ENCODE measurements around the gene CYB5RL.

Gene CYB5RL

GRCh38 chr1:54227091-54227602 lies 27.3 kb upstream of the CYB5RL start:
- Histone ChIP-seq H3K4me3 (ENCODE audit: low read length, poor library complexity, severe bottlenecking) (no peak overlapping the region), H4K20me1 (ENCODE audit: insufficient read depth, low read length, poor library complexity, severe bottlenecking) (no peaks in the 10 kb centered on the region), H3K9ac (ENCODE audit: low read depth, low read length, poor library complexity, severe bottlenecking) (no peak overlapping the region), H3K27me3 (ENCODE audit: insufficient read depth, low read length, poor library complexity, severe bottlenecking) (no peaks in the 10 kb centered on the region), H3K79me2 (ENCODE audit: insufficient read depth, low read length) (no peaks in the 10 kb centered on the region), H2AFZ (ENCODE audit: low read length) (no peak overlapping the region), H3K36me3 (ENCODE audit: insufficient read depth, low read length) (peaks cover 18% of the 10 kb centered on the region; the same call in 1 of the 2 replicates), H3F3A (ENCODE audit: low read depth) (no peaks in the 10 kb centered on the region), H3K4me1 (ENCODE audit: insufficient read depth, low read length, poor library complexity, severe bottlenecking) (no peaks in the 10 kb centered on the region), H3K4me2 (ENCODE audit: low read depth, low read length, poor library complexity, severe bottlenecking) (no peak overlapping the region), H3K9me3 (ENCODE audit: insufficient read depth, low read depth, low read length) (no peaks in the 10 kb centered on the region), H3K9me2 (replicated peaks; ENCODE audit: low read depth, low read length) (no peaks in the 10 kb centered on the region)
- no peak for TF ChIP-seq CTCF (conservative IDR thresholded peaks at IDR 0.05; ENCODE audit: low read length)
- no peak for TF ChIP-seq EZH2phosphoT487 (IDR thresholded peaks at IDR 0.05; ENCODE audit: borderline replicate concordance)

- H3K36me3 ChIP-seq (ENCODE audit: insufficient read depth, low read length): peaks cover 24% of the 10 kb centered on the region; the same call in 1 of the 2 replicates
- H3F3A ChIP-seq (ENCODE audit: low read depth): no peaks in the 10 kb centered on the region
- H3K4me1 ChIP-seq (ENCODE audit: insufficient read depth, low read length, poor library complexity, severe bottlenecking): no peaks in the 10 kb centered on the region
- no peak for TF ChIP-seq CTCF (conservative IDR thresholded peaks at IDR 0.05; ENCODE audit: low read length)
- TF ChIP-seq EZH2phosphoT487 (IDR thresholded peaks at IDR 0.05; ENCODE audit: borderline replicate concordance): no peak
- H3K9me3 ChIP-seq (ENCODE audit: insufficient read depth, low read depth, low read length): no peaks in the 10 kb centered on the region
- no peak overlapping the region for H3K4me3 ChIP-seq (ENCODE audit: low read length, poor library complexity, severe bottlenecking)
- H3K9ac ChIP-seq (ENCODE audit: low read depth, low read length, poor library complexity, severe bottlenecking): no peak overlapping the region
- H3K9me2 ChIP-seq (replicated peaks; ENCODE audit: low read depth, low read length): no peaks in the 10 kb centered on the region
- H2AFZ ChIP-seq (ENCODE audit: low read length): no peak overlapping the region
- H4K20me1 ChIP-seq (ENCODE audit: insufficient read depth, low read length, poor library complexity, severe bottlenecking): no peaks in the 10 kb centered on the region
- H3K27me3 ChIP-seq (ENCODE audit: insufficient read depth, low read length, poor library complexity, severe bottlenecking): no peaks in the 10 kb centered on the region
- no peaks in the 10 kb centered on the region for H3K79me2 ChIP-seq (ENCODE audit: insufficient read depth, low read length)
- no peak overlapping the region for H3K4me2 ChIP-seq (ENCODE audit: low read depth, low read length, poor library complexity, severe bottlenecking)
These were observed 26.2 kb upstream of the CYB5RL start for GRCh38 chr1:54225986-54226559.

GRCh38 chr1:54225378-54225777 lies 25.5 kb upstream of the CYB5RL start:
- Histone ChIP-seq H3K36me3 (ENCODE audit: insufficient read depth, low read length) (peaks cover 31% of the 10 kb centered on the region; the same call in 1 of the 2 replicates), H3K9ac (ENCODE audit: low read depth, low read length, poor library complexity, severe bottlenecking) (no peak overlapping the region), H3K4me1 (ENCODE audit: insufficient read depth, low read length, poor library complexity, severe bottlenecking) (no peaks in the 10 kb centered on the region), H3K9me2 (replicated peaks; ENCODE audit: low read depth, low read length) (no peaks in the 10 kb centered on the region), H3K27me3 (ENCODE audit: insufficient read depth, low read length, poor library complexity, severe bottlenecking) (no peaks in the 10 kb centered on the region), H3K79me2 (ENCODE audit: insufficient read depth, low read length) (no peaks in the 10 kb centered on the region), H3F3A (ENCODE audit: low read depth) (no peaks in the 10 kb centered on the region), H4K20me1 (ENCODE audit: insufficient read depth, low read length, poor library complexity, severe bottlenecking) (no peaks in the 10 kb centered on the region), H3K4me2 (ENCODE audit: low read depth, low read length, poor library complexity, severe bottlenecking) (no peak overlapping the region), H2AFZ (ENCODE audit: low read length) (no peak overlapping the region), H3K4me3 (ENCODE audit: low read length, poor library complexity, severe bottlenecking) (no peak overlapping the region), H3K9me3 (ENCODE audit: insufficient read depth, low read depth, low read length) (no peaks in the 10 kb centered on the region)
- no peak for TF ChIP-seq CTCF (conservative IDR thresholded peaks at IDR 0.05; ENCODE audit: low read length)
- no peak for TF ChIP-seq EZH2phosphoT487 (IDR thresholded peaks at IDR 0.05; ENCODE audit: borderline replicate concordance)
